ENCODE data around the gene C1QL4. TPM values are rescaled to one million over a fixed set of nuclear protein-coding genes. Genes with fewer than 3 reads are reported as not detected.

C1QL4 gene
- total and polyA plus RNA-seq, 2 donors (not counting 1 experiment from before 2014, with no cell fraction given), result 0.17 TPM; not detected in 1

GRCh38 chr12:49368240-49368600, 31.2 kb upstream of the C1QL4 start:
- peaks cover 6% of the 10 kb centered on the region for H3K4me1 ChIP-seq (ENCODE audit: control insufficient read depth, extremely low read depth, insufficient read depth, low read length)
- no peak overlapping the region for H2AFZ ChIP-seq (ENCODE audit: low read length)
- H3K27me3 ChIP-seq (ENCODE audit: control insufficient read depth, insufficient read depth, low read length), result no peaks in the 10 kb centered on the region
- H3K4me2 ChIP-seq (ENCODE audit: extremely low read depth, insufficient read depth, low read length), result peak overlapping the region; percentile 96
- TF ChIP-seq EZH2 (IDR thresholded peaks at IDR 0.05; ENCODE audit: low read length, missing control alignments), result no peak
- TF ChIP-seq, protein P1, sequence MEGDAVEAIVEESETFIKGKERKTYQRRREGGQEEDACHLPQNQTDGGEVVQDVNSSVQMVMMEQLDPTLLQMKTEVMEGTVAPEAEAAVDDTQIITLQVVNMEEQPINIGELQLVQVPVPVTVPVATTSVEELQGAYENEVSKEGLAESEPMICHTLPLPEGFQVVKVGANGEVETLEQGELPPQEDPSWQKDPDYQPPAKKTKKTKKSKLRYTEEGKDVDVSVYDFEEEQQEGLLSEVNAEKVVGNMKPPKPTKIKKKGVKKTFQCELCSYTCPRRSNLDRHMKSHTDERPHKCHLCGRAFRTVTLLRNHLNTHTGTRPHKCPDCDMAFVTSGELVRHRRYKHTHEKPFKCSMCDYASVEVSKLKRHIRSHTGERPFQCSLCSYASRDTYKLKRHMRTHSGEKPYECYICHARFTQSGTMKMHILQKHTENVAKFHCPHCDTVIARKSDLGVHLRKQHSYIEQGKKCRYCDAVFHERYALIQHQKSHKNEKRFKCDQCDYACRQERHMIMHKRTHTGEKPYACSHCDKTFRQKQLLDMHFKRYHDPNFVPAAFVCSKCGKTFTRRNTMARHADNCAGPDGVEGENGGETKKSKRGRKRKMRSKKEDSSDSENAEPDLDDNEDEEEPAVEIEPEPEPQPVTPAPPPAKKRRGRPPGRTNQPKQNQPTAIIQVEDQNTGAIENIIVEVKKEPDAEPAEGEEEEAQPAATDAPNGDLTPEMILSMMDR (conservative IDR thresholded peaks at IDR 0.05 in 1 of 2, IDR thresholded peaks at IDR 0.05 in 1 of 2; ENCODE audit: low read depth in 1 of 2, low read length in 2 of 2), result no peak
- peaks cover 51% of the 10 kb centered on the region for H3K79me2 ChIP-seq (ENCODE audit: control insufficient read depth, insufficient read depth, low read length)
- no peaks in the 10 kb centered on the region for H3K9me3 ChIP-seq (ENCODE audit: control insufficient read depth, insufficient read depth, low read depth, low read length)
- H3K36me3 ChIP-seq (ENCODE audit: control insufficient read depth, insufficient read depth, low read length), result peaks cover 1% of the 10 kb centered on the region
- H4K20me1 ChIP-seq (ENCODE audit: control insufficient read depth, extremely low read depth, insufficient read depth, low read length), result no peaks in the 10 kb centered on the region
- peak overlapping the region; percentile 82 for H3K27ac ChIP-seq (ENCODE audit: insufficient read depth, low read length)
- H3K4me3 ChIP-seq (replicated peaks in 1 of 4; ENCODE audit: control extremely low read depth in 1 of 4, insufficient read depth in 1 of 4, low read depth in 3 of 4, low read length in 4 of 4), result peak overlapping the region; percentile 70 to 97 (median 89)
- peak overlapping the region; percentile 96 for H3K9ac ChIP-seq (ENCODE audit: insufficient read depth, low read length)
- no peak for DNase-seq (ENCODE audit: low read depth in 2 of 2)

DNA sequence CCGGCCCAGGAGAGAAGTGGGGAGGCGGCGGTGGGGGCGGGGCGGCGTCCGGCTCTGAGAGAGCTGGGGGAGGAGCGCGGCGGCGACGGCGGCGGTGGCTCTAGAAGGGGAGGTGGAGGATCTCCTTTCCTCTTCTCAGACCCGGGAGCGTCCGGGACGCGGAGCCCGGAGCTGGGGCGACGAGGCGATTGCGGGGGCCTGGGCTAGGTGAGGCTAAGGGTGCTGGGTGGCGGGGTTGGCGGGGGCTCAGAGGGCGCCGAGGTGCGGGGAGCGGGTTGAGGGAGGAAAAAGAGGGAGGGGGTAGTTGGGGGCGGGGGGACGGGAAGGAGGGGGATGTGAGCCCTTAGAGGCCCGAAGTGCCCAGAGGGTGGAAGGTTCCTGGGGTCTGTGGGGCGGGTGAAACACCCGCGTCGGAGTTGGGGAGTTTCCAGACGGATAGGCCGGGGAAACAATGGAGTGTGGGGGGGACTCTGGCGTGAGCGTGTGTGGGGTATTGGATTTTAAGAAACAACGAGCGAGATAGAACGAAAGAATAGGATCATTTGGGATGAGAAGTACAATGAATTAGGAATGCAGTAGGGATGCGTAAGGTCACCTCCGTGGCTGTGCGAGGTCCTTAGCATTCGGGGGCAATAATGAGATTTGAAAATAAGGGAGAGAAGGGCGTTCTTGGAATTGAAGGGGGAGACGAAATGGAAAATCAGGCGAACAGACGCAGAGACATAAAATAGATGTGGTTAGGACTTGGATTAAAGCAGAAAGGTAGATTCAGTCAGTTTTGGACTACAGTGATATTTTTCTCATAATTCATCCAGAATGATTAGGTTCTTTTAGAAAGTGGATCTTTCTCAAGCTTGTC, 30.6 kb upstream of the C1QL4 start, which contains the start of gene SPATS2:
Gene SPATS2 (plus strand): TSS at position 82 of the 859 bp plus-strand sequence. CDS start 93,551 bp downstream, outside the sequence.
- Histone ChIP-seq H3K4me2 (ENCODE audit: extremely low read depth, insufficient read depth, low read length) (peak within 1 kb of the TSS; percentile 96), H3K36me3 (ENCODE audit: control insufficient read depth, insufficient read depth, low read length) (peaks cover 1% of the 10 kb centered on the region), H3K27ac (ENCODE audit: insufficient read depth, low read length) (peak within 1 kb of the TSS; percentile 82), H3K9ac (ENCODE audit: insufficient read depth, low read length) (peak within 1 kb of the TSS; percentile 96), H4K20me1 (ENCODE audit: control insufficient read depth, extremely low read depth, insufficient read depth, low read length) (no peaks in the 10 kb centered on the region), H3K4me3 (replicated peaks in 1 of 4; ENCODE audit: control extremely low read depth in 1 of 4, insufficient read depth in 1 of 4, low read depth in 3 of 4, low read length in 4 of 4) (peak within 1 kb of the TSS; percentile 70 to 97 (median 89)), H3K9me3 (ENCODE audit: control insufficient read depth, insufficient read depth, low read depth, low read length) (no peaks in the 10 kb centered on the region), H3K79me2 (ENCODE audit: control insufficient read depth, insufficient read depth, low read length) (peaks cover 47% of the 10 kb centered on the region), H3K4me1 (ENCODE audit: control insufficient read depth, extremely low read depth, insufficient read depth, low read length) (peaks cover 6% of the 10 kb centered on the region), H2AFZ (ENCODE audit: low read length) (peak within 1 kb of the TSS; percentile 90), H3K27me3 (ENCODE audit: control insufficient read depth, insufficient read depth, low read length) (no peaks in the 10 kb centered on the region)
- TF ChIP-seq EZH2 (IDR thresholded peaks at IDR 0.05; ENCODE audit: low read length, missing control alignments), result no peak
- TF ChIP-seq, protein P1 (conservative IDR thresholded peaks at IDR 0.05 in 1 of 2, IDR thresholded peaks at IDR 0.05 in 1 of 2; ENCODE audit: low read depth in 1 of 2, low read length in 2 of 2), result no peak
- DNase-seq (ENCODE audit: low read depth in 2 of 2), result peak in 1 of 2 donors; percentile 25

- H3K9ac ChIP-seq (ENCODE audit: insufficient read depth, low read length), result peak overlapping the region; percentile 96
- no peaks in the 10 kb centered on the region for H4K20me1 ChIP-seq (ENCODE audit: control insufficient read depth, extremely low read depth, insufficient read depth, low read length)
- H3K4me2 ChIP-seq (ENCODE audit: extremely low read depth, insufficient read depth, low read length), result peak overlapping the region; percentile 96
- peak overlapping the region; percentile 82 for H3K27ac ChIP-seq (ENCODE audit: insufficient read depth, low read length)
- H3K79me2 ChIP-seq (ENCODE audit: control insufficient read depth, insufficient read depth, low read length), result peaks cover 40% of the 10 kb centered on the region
- H2AFZ ChIP-seq (ENCODE audit: low read length), result peak overlapping the region; percentile 90
- H3K27me3 ChIP-seq (ENCODE audit: control insufficient read depth, insufficient read depth, low read length), result no peaks in the 10 kb centered on the region
- H3K9me3 ChIP-seq (ENCODE audit: control insufficient read depth, insufficient read depth, low read depth, low read length), result no peaks in the 10 kb centered on the region
- peak; percentile 94 for DNase-seq (ENCODE audit: low read depth in 2 of 2)
- TF ChIP-seq, protein P1 (conservative IDR thresholded peaks at IDR 0.05 in 1 of 2, IDR thresholded peaks at IDR 0.05 in 1 of 2; ENCODE audit: low read depth in 1 of 2, low read length in 2 of 2), result peak in 1 of 2 donors; percentile 22
- no peak for TF ChIP-seq EZH2 (IDR thresholded peaks at IDR 0.05; ENCODE audit: low read length, missing control alignments)
- H3K36me3 ChIP-seq (ENCODE audit: control insufficient read depth, insufficient read depth, low read length), result peaks cover 1% of the 10 kb centered on the region
- H3K4me3 ChIP-seq (replicated peaks in 1 of 4; ENCODE audit: control extremely low read depth in 1 of 4, insufficient read depth in 1 of 4, low read depth in 3 of 4, low read length in 4 of 4), result peak overlapping the region; percentile 70 to 97 (median 89)
- H3K4me1 ChIP-seq (ENCODE audit: control insufficient read depth, extremely low read depth, insufficient read depth, low read length), result peaks cover 6% of the 10 kb centered on the region
Measured at GRCh38 chr12:49366652-49367380, 29.8 kb upstream of the C1QL4 start.

All from fibroblast of lung (primary cell).